Tibial nerve (tissue), 4 donors: ENCODE data around the gene IP6K3.

Experiments
- EP300 ChIP-seq, 2 donors: sonication (generic); formaldehyde crosslinking; IDR thresholded peaks; one replicate each; pipeline ENCODE4 v1.6.1; 2017; ENCODE audit warnings: antibody characterized with exemption in 2 of 2, mild to moderate bottlenecking in 1 of 2
- POLR2A ChIP-seq, 2 donors: fragments of 450-650 bp; IDR thresholded peaks; one replicate each; pipeline ENCODE4 v1.6.1; 2017; ENCODE audit warnings: antibody characterized with exemption in 2 of 2, mild to moderate bottlenecking in 2 of 2, moderate library complexity in 2 of 2
- TF ChIP-seq, protein P1 (sequence below), 5 experiments: fragments of 200-600 bp in 3 of 5; fragments of 450-650 bp in 2 of 5; sonication (generic) in 3 of 5; IDR thresholded peaks; one replicate each; pipeline ENCODE4 v1.5.1; 2016 to 2019; ENCODE audit warnings: antibody characterized with exemption in 5 of 5, mild to moderate bottlenecking in 3 of 5, moderate library complexity in 2 of 5

DNA sequence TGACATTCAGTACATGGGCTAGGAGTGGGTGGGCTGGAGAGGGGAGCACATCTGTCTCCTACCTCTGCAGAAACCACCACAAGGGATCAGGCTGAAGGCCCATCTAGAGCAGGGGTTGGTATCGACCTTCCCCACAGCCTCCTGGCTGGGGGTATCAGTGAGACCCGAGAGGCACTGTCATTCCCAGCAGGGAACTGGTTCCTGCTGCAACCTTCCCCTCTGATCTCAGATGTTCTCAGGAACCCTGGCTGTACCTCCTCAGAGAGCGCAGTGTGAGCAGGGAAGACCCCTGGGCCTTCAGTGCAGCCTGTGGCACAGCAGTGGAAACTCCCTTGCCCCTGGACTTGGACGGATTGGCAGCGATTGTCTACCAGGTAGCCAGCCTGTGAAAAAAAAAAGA lies 7.8 kb downstream of the IP6K3 start:
- TF ChIP-seq, protein P1, sequence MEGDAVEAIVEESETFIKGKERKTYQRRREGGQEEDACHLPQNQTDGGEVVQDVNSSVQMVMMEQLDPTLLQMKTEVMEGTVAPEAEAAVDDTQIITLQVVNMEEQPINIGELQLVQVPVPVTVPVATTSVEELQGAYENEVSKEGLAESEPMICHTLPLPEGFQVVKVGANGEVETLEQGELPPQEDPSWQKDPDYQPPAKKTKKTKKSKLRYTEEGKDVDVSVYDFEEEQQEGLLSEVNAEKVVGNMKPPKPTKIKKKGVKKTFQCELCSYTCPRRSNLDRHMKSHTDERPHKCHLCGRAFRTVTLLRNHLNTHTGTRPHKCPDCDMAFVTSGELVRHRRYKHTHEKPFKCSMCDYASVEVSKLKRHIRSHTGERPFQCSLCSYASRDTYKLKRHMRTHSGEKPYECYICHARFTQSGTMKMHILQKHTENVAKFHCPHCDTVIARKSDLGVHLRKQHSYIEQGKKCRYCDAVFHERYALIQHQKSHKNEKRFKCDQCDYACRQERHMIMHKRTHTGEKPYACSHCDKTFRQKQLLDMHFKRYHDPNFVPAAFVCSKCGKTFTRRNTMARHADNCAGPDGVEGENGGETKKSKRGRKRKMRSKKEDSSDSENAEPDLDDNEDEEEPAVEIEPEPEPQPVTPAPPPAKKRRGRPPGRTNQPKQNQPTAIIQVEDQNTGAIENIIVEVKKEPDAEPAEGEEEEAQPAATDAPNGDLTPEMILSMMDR (IDR thresholded peaks at IDR 0.05) = no peak
- TF ChIP-seq EP300 (IDR thresholded peaks at IDR 0.05) (no peak), POLR2A (IDR thresholded peaks at IDR 0.05) (no peak)
